ENCODE results near the gene C10orf53. TPM values are rescaled to one million over a fixed set of nuclear protein-coding genes. Genes with fewer than 3 reads are reported as not detected.

Gene C10orf53
- total RNA-seq, 1 donor from 2014 or later, result not detected

Other genes with a start within 250 kb of the C10orf53 start
- 11.2 and 11.7 TPM in 2 replicates for gene ERCC6, start 140.5 kb upstream of the C10orf53 start, total RNA-seq
- not detected in 2 replicates for gene SLC18A3, start 69.3 kb upstream of the C10orf53 start, total RNA-seq
- 0.54 and 0.83 TPM in 2 replicates for gene CHAT, start 65.6 kb upstream of the C10orf53 start, total RNA-seq
- 1.2 and 2.8 TPM in 2 replicates for gene OGDHL, start 82.7 kb downstream of the C10orf53 start, total RNA-seq

Data from activated T-helper 1 cell treated with anti-CD3 and anti-CD28 coated beads, Interleukin-12 subunit alpha, Interleukin-12 subunit beta, Interleukin-2, Interleukin-4 antibody, amounts not matched to agents 30 ng/mL and 10 ng/mL and 1 ng/mL, durations not matched to agents 14 hours and 24 hours and 36 hours (primary cell).